K562 (cell line): Measurements from ENCODE around the gene TMEM242. TPM values are rescaled to one million over a fixed set of nuclear protein-coding genes. Genes with fewer than 3 reads are reported as not detected.
A peak's percentile ranks its signal among the peaks of the same experiment; 100 is the strongest.

ENCODE experiments used
- ATAC-seq: fragments of 200-7000 bp; cut with Tn5 transposase; 3 replicates; pipeline ENCODE4 v1.9.1; 2020; ENCODE audit warnings: moderate library complexity
- BruUV-seq: library from RNA; stranded (reverse); fragments of 400-500 nt; replicated peaks from 2 replicates; lab custom pipeline; 2021; lab: Mats Ljungman, UMichigan
- CTCF ChIA-PET: fragments of 300-600 bp; formaldehyde crosslinking; extraction: SDS; loops from one replicate; lab custom pipeline; 2021; ENCODE audit warnings: low intra/inter-chr PET ratio; lab: Yijun Ruan, JAX
- POLR2A ChIA-PET: fragments of 300-600, 350-650 bp; sonication (Branson Sonifier 250); formaldehyde crosslinking; extraction: SDS; loops from one replicate; lab custom pipeline; 2021; ENCODE audit warnings: antibody characterized with exemption, inconsistent platforms; lab: Yijun Ruan, JAX
- DNase-seq, 4 experiments: peaks; one replicate each; pipeline versions ENCODE4 v3.0.0 to v3.0.0-alpha.2; 2011 to 2018; ENCODE audit warnings: low spot score in 3 of 4, mixed read lengths in 3 of 4; ENCODE audit errors: extremely low read depth in 1 of 4
- FAIRE-seq: peaks from 2 replicates; lab custom pipeline; 2011; peaks lifted over from hg19 to GRCh38; lab: Jason Lieb, UNC
- H2AFZ ChIP-seq: 2 replicates; pipeline ENCODE4 v1.6.0; 2011; ENCODE audit warnings: low read depth, low read length, control low read depth, inconsistent platforms
- H3K27ac ChIP-seq: fragments of 200-600 bp; 3 replicates; pipeline ENCODE4 v1.8.0; 2011; ENCODE audit warnings: low read depth, mild to moderate bottlenecking, control low read depth, inconsistent platforms, low read length, moderate library complexity, mixed read lengths; ENCODE audit errors: extremely low read depth
- H3K27me3 ChIP-seq, 2 experiments: fragments of 300-600 bp in 1 of 2; 2 replicates in 1 of 2; 3 replicates in 1 of 2; pipeline versions ENCODE4 v1.6.0 to v1.8.0; 2011; ENCODE audit warnings: inconsistent platforms in 2 of 2, low read length in 2 of 2, mild to moderate bottlenecking in 1 of 2, mixed read lengths in 1 of 2, moderate library complexity in 1 of 2; ENCODE audit not compliant: control insufficient read depth in 2 of 2, insufficient read depth in 2 of 2
- H3K36me3 ChIP-seq: fragments of 300-600 bp; 3 replicates; pipeline ENCODE4 v1.8.0; 2011; ENCODE audit warnings: mild to moderate bottlenecking, low read length, inconsistent platforms; ENCODE audit not compliant: control insufficient read depth, insufficient read depth
- H3K4me1 ChIP-seq, 2 experiments: fragments of 200-600 bp in 1 of 2; replicated peaks in 1 of 2; 2 replicates in 1 of 2; 3 replicates in 1 of 2; pipeline versions ENCODE4 v1.5.1 to v1.8.0; 2011; ENCODE audit warnings: inconsistent platforms in 2 of 2, low read length in 2 of 2, mild to moderate bottlenecking in 1 of 2, mixed read lengths in 1 of 2, moderate library complexity in 1 of 2; ENCODE audit not compliant: control insufficient read depth in 2 of 2, insufficient read depth in 2 of 2
- H3K4me2 ChIP-seq: 2 replicates; pipeline ENCODE4 v1.6.1; 2011; ENCODE audit warnings: low read length, control low read depth, inconsistent platforms, mixed read lengths; ENCODE audit not compliant: insufficient read depth
- H3K4me3 ChIP-seq: fragments of 200-600 bp; sonication (generic), shearing (Covaris generic); 2 replicates; pipeline ENCODE4 v1.5.1; 2016; ENCODE audit warnings: control low read depth, inconsistent platforms
- H3K79me2 ChIP-seq: fragments of 200-600 bp; 3 replicates; pipeline ENCODE4 v1.8.0; 2011; ENCODE audit warnings: low read length, inconsistent platforms; ENCODE audit not compliant: control insufficient read depth, insufficient read depth
- H3K9ac ChIP-seq, 2 experiments: 2 replicates each; pipeline versions ENCODE4 v1.6.0 to v1.6.1; 2011; ENCODE audit warnings: low read depth in 2 of 2, low read length in 2 of 2, control low read depth in 1 of 2, inconsistent platforms in 1 of 2, mild to moderate bottlenecking in 1 of 2, mixed read lengths in 1 of 2; ENCODE audit not compliant: insufficient read depth in 1 of 2
- H3K9me1 ChIP-seq: one replicate; pipeline ENCODE4 v1.6.0; 2011; ENCODE audit warnings: inconsistent platforms, mild to moderate bottlenecking, low read length, moderate library complexity; ENCODE audit not compliant: control insufficient read depth, insufficient read depth
- H3K9me3 ChIP-seq: replicated peaks from 2 replicates; pipeline ENCODE4 v1.5.1; 2011; ENCODE audit warnings: low read depth, low read length, inconsistent platforms; ENCODE audit not compliant: control insufficient read depth, insufficient read depth
- H4K20me1 ChIP-seq: replicated peaks from 2 replicates; pipeline ENCODE4 v1.6.1; 2011; ENCODE audit warnings: low read length, inconsistent platforms, mixed read lengths; ENCODE audit not compliant: control insufficient read depth, insufficient read depth
- E2F6 ChIP-seq, 2 experiments: IDR thresholded peaks; 2 replicates each; pipeline ENCODE4 v1.6.1; 2011; ENCODE audit warnings: borderline replicate concordance in 1 of 2, control low read depth in 1 of 2, low read depth in 1 of 2, low read length in 1 of 2, mild to moderate bottlenecking in 1 of 2, mixed read lengths in 1 of 2, moderate library complexity in 1 of 2; ENCODE audit not compliant: insufficient read depth in 1 of 2, insufficient read length in 1 of 2, poor library complexity in 1 of 2, severe bottlenecking in 1 of 2; ENCODE audit errors: extremely low read depth in 1 of 2
- EGR1 ChIP-seq: fragments of 450-650 bp; conservative IDR thresholded peaks from 2 replicates; pipeline ENCODE4 v1.6.1; 2017; ENCODE audit warnings: mild to moderate bottlenecking
- FOXP1 ChIP-seq: sonication (generic); formaldehyde crosslinking; IDR thresholded peaks from 2 replicates; pipeline ENCODE4 v1.8.0; 2022; ENCODE audit warnings: mild to moderate bottlenecking, missing genetic modification reagents
- HNRNPH1 ChIP-seq: fragments of 200-400 bp; formaldehyde crosslinking; optimal IDR thresholded peaks from 2 replicates; pipeline ENCODE3; 2017; ENCODE audit warnings: low read depth, mild to moderate bottlenecking, low read length, moderate library complexity
- KLF13 ChIP-seq: fragments of 450-650 bp; IDR thresholded peaks from 2 replicates; pipeline ENCODE4 v1.6.1; 2016; ENCODE audit warnings: missing genetic modification characterization, low read depth, mild to moderate bottlenecking, missing compliant biosample characterization, moderate library complexity, borderline replicate concordance
- MXI1 ChIP-seq: IDR thresholded peaks from 2 replicates; pipeline ENCODE4 v1.6.1; 2011; ENCODE audit warnings: low read depth, mild to moderate bottlenecking, improper control_type of control experiment, low read length
- NKRF ChIP-seq: fragments of 450-650 bp; IDR thresholded peaks from 2 replicates; pipeline ENCODE4 v1.6.1; 2016; ENCODE audit warnings: borderline replicate concordance
- NR3C1 ChIP-seq: sonication (generic); formaldehyde crosslinking; IDR thresholded peaks from 2 replicates; pipeline ENCODE4 v1.8.1; 2022; ENCODE audit warnings: missing genetic modification reagents
- SMARCB1 ChIP-seq: IDR thresholded peaks from 2 replicates; pipeline ENCODE4 v1.6.1; 2011; ENCODE audit warnings: improper control_type of control experiment, low read depth; ENCODE audit not compliant: insufficient read length
- ZNF12 ChIP-seq: sonication (generic); formaldehyde crosslinking; IDR thresholded peaks from 2 replicates; pipeline ENCODE4 v1.4.0; 2020; ENCODE audit warnings: mild to moderate bottlenecking, missing genetic modification reagents
- ZNF175 ChIP-seq: fragments of 200-800 bp; sonication (Bioruptor generic); IDR thresholded peaks from 2 replicates; pipeline ENCODE4 v1.6.1; 2016; ENCODE audit warnings: low read depth, mild to moderate bottlenecking, missing genetic modification characterization, missing compliant biosample characterization
- WGBS: fragments of 100-300 bp; shearing (Covaris generic); methylation state at CpG from one replicate; pipeline ENCODE4 v1.1.6; 2016; ENCODE audit warnings: low coverage, mixed read lengths; ENCODE audit not compliant: insufficient coverage; ENCODE audit errors: missing lambda C conversion rate; 5-methylcytosine and 5-hydroxymethylcytosine counted together
- in situ Hi-C: fragments of 300-500 bp; cut with MboI; formaldehyde crosslinking; loops from 4 replicates; pipeline ENCODE4 v1.15.0; 2018; ENCODE audit warnings: inconsistent platforms, mixed read lengths
- intact Hi-C: fragments of 100-400 bp; cut with micrococcal nuclease; formaldehyde crosslinking; loops from 2 replicates; pipeline ENCODE4 v1.14.2; 2022
- polyA plus RNA-seq, 8 experiments: library from polyadenylated mRNA; depleted of rRNA in 4 of 8; stranded (reverse) in 5 of 8; unstranded in 3 of 8; fragments of >200 nt; fragmentation: Nextera tagmentation in 2 of 8; fragmentation: Illumina TruSeq in 1 of 8; extraction: Ambion mirVana in 2 of 8; extraction: Trizol in 1 of 8; gene quantifications; 2 replicates each; pipeline versions ENCODE4 v1.2.1 to v1.2.3, GENCODE V29; 2011 to 2014; ENCODE audit warnings: inconsistent platforms in 1 of 8, missing spikeins in 1 of 8
- total RNA-seq, 7 experiments: library from RNA; depleted of rRNA in 6 of 7; stranded (reverse); fragments of >200 nt in 6 of 7; fragmentation: Illumina TruSeq in 2 of 7; extraction: Trizol in 2 of 7; gene quantifications; 2 replicates each; pipeline versions ENCODE4 v1.2.1 to v1.2.3, GENCODE V29; 2011 to 2021; ENCODE audit warnings: low replicate concordance in 1 of 7

Gene TMEM242
- total and polyA plus RNA-seq, 9 of the 15 experiments (the other 6 are each of a cell fraction or from before 2014, with no cell fraction given) = 9.5 to 35.3 (median 16.5) TPM

- no peak for TF ChIP-seq NKRF
- TF ChIP-seq KLF13 (tag) = no peak
- no peak for TF ChIP-seq EGR1
- no peak for TF ChIP-seq SMARCB1
- TF ChIP-seq HNRNPH1 = no peak
- no peak for TF ChIP-seq NR3C1 (CRISPR knock-in tag)
- TF ChIP-seq ZNF12 = no peak
These were observed 80.5 kb downstream of the TMEM242 start (continued) for GRCh38 chr6:157242791-157243190.

- ATAC-seq = no peak; the same call in 2 of the 3 replicates
- no peaks in the 10 kb centered on the region for H3K36me3 ChIP-seq
- H3K27me3 ChIP-seq = no peaks in the 10 kb centered on the region
- BruUV-seq = no TSS peak
- no peaks in the 10 kb centered on the region for H3K9me3 ChIP-seq
- CTCF ChIA-PET = no interaction called here
- no peaks in the 10 kb centered on the region for H4K20me1 ChIP-seq
- intact Hi-C loops = loop anchor here (2.0 kb wide), 1 partner anchor 34 kb away; no protein-coding TSS in a partner anchor
- TF ChIP-seq ZNF175 (CRISPR knock-in tag) = 0 out of 2 replicates have a peak, but pooled peaks have one; percentile 12
- peak in 1 of 2 experiments; percentile 7 for TF ChIP-seq E2F6 (IDR thresholded peaks at IDR 0.05; ENCODE audit: borderline replicate concordance in 1 of 2, extremely low read depth in 1 of 2, insufficient read depth in 1 of 2, insufficient read length in 1 of 2, low read depth in 1 of 2, low read length in 1 of 2, poor library complexity in 1 of 2, severe bottlenecking in 1 of 2)
- no peak for TF ChIP-seq MXI1
- 0 out of 2 replicates have a peak, but pooled peaks have one; percentile 28 for TF ChIP-seq FOXP1 (CRISPR knock-in tag)
- TF ChIP-seq, all 486 proteins: peak for 3
- in situ Hi-C loops = no loop called here
- POLR2A ChIA-PET = interaction anchor here (0.5 to 1.2 kb wide), 3 partner anchors 13 to 29 kb away, joined by 3 read pairs; no protein-coding TSS in a partner anchor
- DNase-seq = no peak
- no peak for FAIRE-seq
- H3K4me2 ChIP-seq = peak overlapping the region; percentile 87
- H3K9me1 ChIP-seq = no peaks in the 10 kb centered on the region
- peak overlapping the region; percentile 100 for H2AFZ ChIP-seq
- H3K79me2 ChIP-seq = no peaks in the 10 kb centered on the region
- peak overlapping the region; percentile 73; the same call in 2 of the 3 replicates for H3K27ac ChIP-seq
- peak overlapping the region; percentile 29; the same call in 1 of the 2 replicates for H3K4me3 ChIP-seq
- 80% methylated on average over 8 of the region's 10 CpGs for WGBS
- H3K4me1 ChIP-seq = peaks cover 24 to 52% of the 10 kb centered on the region in 2 experiments
- H3K9ac ChIP-seq = peak overlapping the region; percentile 64 to 85; a peak in 3 of 4 replicates
These were observed 82.4 kb downstream of the TMEM242 start for GRCh38 chr6:157240960-157241311.
